ENCODE results near the gene CCDC159. TPM values are rescaled to one million over a fixed set of nuclear protein-coding genes. Genes with fewer than 3 reads are reported as not detected.
"Not testable (repeated sequence)": the region's sequence is repeated elsewhere in the genome, so short reads cannot be mapped to it uniquely, and the experiment has no call there.

The CCDC159 gene
- total RNA-seq, 1 donor from 2014 or later: 18.2 TPM

GRCh38 chr19:11337080-11337479, 9.2 kb upstream of the CCDC159 start:
- intact Hi-C loops (cut with micrococcal nuclease): no loop called here

- intact Hi-C loops (cut with micrococcal nuclease): loop anchor here (1.0 kb wide), 1 partner anchor 8 kb away; the partner anchor contains the start of genes CCDC159 and TMEM205
Observed at GRCh38 chr19:11338121-11338520, 8.2 kb upstream of the CCDC159 start.

DNA sequence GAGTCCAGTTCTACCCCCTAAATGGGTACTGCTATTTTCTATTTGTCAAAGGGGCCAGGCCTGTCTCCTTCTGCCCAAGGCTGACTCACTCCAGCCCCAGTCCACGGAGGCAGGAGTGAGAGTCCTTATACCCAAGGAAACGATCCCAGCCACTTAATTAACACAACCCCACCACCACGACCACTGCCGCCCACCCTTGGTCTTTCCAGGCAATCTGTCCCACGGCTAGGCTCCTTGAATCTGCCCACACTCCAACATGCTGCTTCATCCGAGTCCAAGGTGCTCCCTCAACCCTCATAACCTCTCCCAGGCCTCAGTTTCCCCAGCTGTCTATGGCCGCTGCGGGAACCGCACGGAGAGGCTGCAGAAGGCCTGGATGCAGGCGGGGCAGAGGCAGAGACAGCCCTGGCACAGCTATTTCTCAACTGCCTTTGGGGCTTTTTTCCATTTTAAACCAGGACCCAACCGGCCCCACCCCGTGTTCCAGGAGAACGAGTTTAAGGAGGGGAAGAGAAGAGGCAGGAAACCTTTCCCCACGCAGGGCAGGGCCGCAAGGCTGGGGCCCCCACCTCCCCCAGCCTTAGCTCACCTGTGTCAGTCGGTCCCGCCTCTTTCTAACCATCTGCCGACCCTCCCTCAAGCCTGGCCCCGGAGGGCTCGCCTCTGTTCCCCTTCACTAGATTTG, 7.6 kb upstream of the CCDC159 start:
- intact Hi-C loops (cut with micrococcal nuclease): loop anchor here (1.0 kb wide), 3 partner anchors 8 to 36 kb away; partner anchors contain the start of genes CCDC159, PLPPR2, SWSAP1 and TMEM205

DNA sequence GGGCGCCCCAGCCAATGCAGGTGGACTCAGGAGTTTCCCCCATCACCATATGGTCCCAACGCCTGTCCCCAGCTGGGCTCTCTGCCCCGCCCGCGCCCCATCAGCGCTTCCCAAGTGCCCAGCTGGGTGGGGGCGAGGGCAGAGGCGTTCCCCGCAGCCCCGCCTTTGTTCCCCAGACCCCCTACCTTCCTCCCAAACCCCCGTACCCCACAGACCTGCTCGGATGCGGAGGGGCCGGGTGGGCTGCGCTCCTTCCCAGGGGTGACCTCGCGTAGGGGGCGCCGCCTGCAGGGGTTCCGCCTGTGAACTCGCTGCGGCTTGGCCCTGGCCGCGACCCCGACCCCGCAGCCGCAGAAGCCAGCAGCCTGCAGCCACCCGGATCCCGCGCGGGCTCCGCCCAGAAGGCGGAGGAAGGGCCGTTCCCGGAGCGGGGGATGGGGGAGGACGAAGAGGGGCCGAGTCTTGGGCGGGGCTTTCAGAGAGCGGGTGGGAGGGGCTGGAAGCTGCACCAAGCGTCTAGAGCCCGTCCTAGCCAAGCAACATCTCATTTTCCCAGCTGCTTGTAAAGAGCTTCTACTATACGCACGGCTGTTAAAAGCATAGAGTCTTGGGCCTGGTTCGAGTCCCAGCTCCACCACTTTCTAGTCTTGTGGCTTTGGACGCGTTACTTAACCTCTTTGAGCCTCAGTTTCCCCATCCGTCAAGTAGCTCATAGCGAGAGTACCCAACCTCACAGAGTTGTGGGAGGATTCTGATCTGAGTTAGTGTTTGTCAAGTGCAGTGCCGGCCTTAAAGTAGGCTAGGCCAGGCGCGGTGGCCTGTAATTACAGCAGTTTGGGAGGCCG, 6.8 kb upstream of the CCDC159 start, which contains the start of gene RAB3D:
TSS of gene RAB3D (minus strand) at position 404 of the 845 bp plus-strand sequence. CDS start 2,258 bp downstream, outside the sequence.
- intact Hi-C loops (cut with micrococcal nuclease): loop anchor here (1.0 kb wide), 2 partner anchors 16 to 35 kb away; partner anchors contain the start of genes PLPPR2 and SWSAP1

- intact Hi-C loops (cut with micrococcal nuclease): not testable (repeated sequence)
Observed at GRCh38 chr19:11340099-11340467, 6.2 kb upstream of the CCDC159 start.

DNA sequence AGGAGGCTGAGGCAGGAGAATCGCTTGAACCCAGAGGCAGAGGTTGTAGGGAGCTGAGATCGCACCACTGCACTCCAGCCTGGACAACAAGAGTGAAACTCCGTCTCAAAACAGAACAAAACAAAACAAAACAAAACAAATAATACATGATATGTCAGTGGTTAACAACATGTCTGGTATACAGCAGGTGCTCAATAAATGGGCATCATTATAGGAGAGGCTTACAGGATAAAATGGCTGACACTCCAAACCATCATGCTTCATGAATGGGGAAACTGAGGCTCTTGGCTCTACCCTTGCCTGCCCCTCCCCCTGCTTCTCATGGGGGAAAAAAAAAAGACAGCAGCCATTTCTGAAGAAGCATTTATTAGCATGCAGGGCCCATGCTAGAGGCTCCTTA, 3.9 kb upstream of the CCDC159 start:
- intact Hi-C loops (cut with micrococcal nuclease): no loop called here

DNA sequence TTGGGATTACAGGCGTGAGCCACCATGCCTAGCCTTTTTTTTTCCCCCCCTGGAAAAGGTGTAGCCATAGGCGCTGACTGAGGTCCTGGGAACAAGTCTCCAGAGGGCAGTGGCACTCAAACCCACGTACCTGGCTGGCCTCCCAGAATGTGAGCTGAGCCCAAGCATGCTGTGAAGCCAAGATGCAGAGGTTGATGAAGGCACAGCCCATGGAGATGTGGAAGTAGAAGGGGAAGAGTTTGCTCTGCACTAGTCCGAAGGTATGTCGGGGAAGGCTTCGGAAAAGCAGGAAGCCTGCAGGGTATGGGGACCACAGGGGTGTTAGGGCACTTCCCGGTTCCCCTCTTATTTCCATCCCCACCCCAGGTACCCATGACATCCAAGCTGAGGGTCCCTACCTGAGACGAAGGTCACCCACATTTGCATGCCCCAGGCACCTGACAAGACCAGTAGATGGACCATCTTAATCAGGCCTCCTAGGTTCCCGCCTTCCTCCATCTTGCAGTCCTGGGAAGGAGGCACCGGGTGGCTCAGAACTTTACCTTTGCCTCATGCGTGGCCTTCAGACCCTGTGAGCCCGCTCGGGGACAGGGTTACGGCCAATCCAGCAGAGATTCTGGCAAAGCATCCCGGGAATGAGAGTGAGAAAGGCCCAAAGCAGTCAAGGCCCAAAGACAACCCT, 1.1 kb upstream of the CCDC159 start:
- intact Hi-C loops (cut with micrococcal nuclease): no loop called here

- intact Hi-C loops (cut with micrococcal nuclease): loop anchor here (2.0 kb wide), 1 partner anchor 191 kb away; no protein-coding TSS in a partner anchor
Observed at GRCh38 chr19:11347546-11348039, 1.3 kb downstream of the CCDC159 start.

DNA sequence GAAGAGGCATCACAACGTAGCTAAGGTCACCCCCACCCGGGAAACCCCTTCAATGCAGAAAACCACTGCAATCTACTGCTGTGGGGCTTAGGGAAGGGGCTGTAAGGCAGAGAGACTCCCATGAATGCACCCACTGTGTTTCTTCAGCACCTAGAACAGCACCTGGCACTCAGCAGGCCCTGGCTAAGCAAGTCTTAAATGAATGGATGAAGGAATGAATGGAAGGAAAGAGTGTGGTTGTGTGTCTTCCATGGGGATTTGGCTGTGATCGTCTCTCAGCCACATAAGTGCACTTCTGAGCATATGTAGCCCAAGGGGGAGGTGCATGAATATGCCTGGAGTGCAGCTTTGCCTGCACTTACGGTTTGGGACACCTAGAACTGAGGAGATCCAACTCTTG, 2.9 kb downstream of the CCDC159 start:
- intact Hi-C loops (cut with micrococcal nuclease): no loop called here

- intact Hi-C loops (cut with micrococcal nuclease): not testable (repeated sequence)
Observed at GRCh38 chr19:11354102-11354501, 7.8 kb downstream of the CCDC159 start.

- intact Hi-C loops (cut with micrococcal nuclease): loop anchor here (1.0 kb wide), 6 partner anchors 9 to 150 kb away; partner anchors contain the start of genes CCDC159, ODAD3, PRKCSH and RAB3D
Observed at GRCh38 chr19:11355160-11356073, 9.1 kb downstream of the CCDC159 start, which contains the start of gene PLPPR2. PLPPR2 (plus strand) TSS chr19:11355432; CDS start chr19:11357674, 2,242 bp downstream.

DNA sequence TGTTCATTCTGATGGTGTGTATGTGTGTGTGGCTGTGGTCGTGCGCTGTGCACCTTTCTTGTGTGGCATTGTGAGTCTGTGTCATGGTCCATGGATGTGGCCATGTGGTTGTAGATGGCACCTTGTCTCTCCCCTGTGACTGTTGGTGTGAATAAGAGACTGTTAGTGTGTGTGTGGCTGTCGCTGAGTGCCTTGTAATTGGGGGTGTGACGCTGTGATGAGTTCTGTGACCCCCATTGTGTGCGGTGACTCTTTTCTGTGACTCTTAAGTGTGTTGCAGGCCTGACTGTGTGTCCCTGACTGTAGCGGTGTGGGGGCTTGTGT, 9.7 kb downstream of the CCDC159 start:
- intact Hi-C loops (cut with micrococcal nuclease): no loop called here

GRCh38 chr19:11356676-11357550, 10.6 kb downstream of the CCDC159 start:
- intact Hi-C loops (cut with micrococcal nuclease): no loop called here

GRCh38 chr19:11359421-11359820, 13.1 kb downstream of the CCDC159 start:
- intact Hi-C loops (cut with micrococcal nuclease): no loop called here

- intact Hi-C loops (cut with micrococcal nuclease): no loop called here
Observed at GRCh38 chr19:11361037-11361770, 14.9 kb downstream of the CCDC159 start.

DNA sequence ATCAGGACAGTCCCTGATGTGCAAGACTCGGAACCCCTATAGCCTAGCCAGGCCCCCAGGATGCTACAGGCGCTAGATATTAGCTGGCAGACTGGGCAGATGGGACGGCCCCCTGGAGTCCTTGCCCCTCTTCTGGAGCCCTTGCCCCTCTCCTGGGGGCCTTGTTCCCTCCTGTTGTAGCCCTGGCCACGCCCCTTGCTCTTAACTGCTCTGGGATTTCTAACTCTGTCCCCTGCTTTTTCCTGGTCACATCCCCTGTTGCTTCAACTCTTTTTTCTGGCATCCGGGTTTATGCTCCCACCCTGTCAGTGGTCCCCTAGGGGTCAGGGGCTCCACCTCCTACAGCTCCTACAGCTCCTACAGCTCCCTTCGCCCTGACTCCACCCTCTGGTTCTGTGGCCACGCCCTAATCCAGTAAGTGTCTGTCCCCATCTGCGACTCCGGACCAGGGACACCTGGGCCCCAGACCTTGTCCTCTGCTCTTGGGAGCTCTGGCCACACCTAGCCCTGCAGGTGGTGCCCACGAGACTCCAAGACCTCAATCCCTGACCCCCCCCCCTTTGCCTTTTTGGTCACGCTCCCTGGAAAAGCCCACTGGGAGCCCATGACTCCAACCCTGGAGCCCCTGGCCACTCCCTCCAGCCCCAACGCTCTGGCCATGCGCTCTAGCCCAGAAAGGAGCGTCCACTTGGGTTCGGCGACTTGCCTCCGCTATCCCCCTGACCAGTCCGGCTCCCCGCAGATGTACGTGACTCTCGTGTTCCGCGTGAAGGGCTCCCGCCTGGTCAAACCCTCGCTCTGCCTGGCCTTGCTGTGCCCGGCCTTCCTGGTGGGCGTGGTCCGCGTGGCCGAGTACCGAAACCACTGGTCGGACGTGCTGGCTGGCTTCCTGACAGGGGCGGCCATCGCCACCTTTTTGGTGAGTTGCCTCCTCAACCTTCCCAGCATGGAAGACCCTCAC, 15.7 kb downstream of the CCDC159 start:
- intact Hi-C loops (cut with micrococcal nuclease): no loop called here

DNA sequence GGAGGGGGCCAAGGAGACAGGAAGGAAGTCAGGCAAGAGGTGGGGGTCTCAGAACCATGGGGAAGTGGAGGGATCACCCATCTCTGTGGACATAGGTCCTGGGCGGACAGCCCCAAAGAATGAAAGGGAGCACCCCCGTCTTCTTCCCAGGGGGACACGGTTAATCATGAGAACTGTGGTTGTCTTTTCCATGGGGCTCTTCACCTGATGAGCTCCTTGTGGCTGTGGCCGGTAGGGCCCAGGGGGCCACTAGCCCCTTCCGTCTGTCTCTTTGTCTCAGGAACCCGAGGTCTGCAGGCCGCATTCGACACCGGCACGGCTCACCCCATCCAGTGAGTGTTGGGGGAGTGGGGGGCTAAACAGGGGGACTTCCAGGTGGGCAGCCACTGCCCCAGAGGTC, 17.6 kb downstream of the CCDC159 start:
- intact Hi-C loops (cut with micrococcal nuclease): no loop called here
